WTC11 (cell line): ENCODE results near the gene MDFIC2.

Experiments used
- ELF4 ChIP-seq: sonication (generic); formaldehyde crosslinking; IDR thresholded peaks from 2 replicates; pipeline ENCODE4 v1.8.1; 2022; ENCODE audit warnings: low read depth, mild to moderate bottlenecking, moderate library complexity, missing genetic modification reagents
- SMAD3 ChIP-seq: sonication (generic); formaldehyde crosslinking; IDR thresholded peaks from 2 replicates; pipeline ENCODE4 v1.8.0; 2022; ENCODE audit warnings: missing genetic modification reagents, mild to moderate bottlenecking, borderline replicate concordance
- TEAD4 ChIP-seq: sonication (generic); formaldehyde crosslinking; IDR thresholded peaks from 2 replicates; pipeline ENCODE4 v1.8.0; 2022; ENCODE audit warnings: mild to moderate bottlenecking, missing genetic modification reagents
- TF ChIP-seq, protein P1 (sequence below): fragments of 200-600 bp; IDR thresholded peaks from 2 replicates; pipeline ENCODE4 v1.8.0; 2022; ENCODE audit warnings: antibody characterized with exemption
- TF ChIP-seq, protein P2 (sequence below): sonication (generic); formaldehyde crosslinking; IDR thresholded peaks from 2 replicates; pipeline ENCODE4 v1.8.1; 2022; ENCODE audit warnings: mild to moderate bottlenecking, missing genetic modification reagents, moderate library complexity, borderline replicate concordance
- TF ChIP-seq, protein P3 (sequence below): sonication (generic); formaldehyde crosslinking; conservative IDR thresholded peaks from 2 replicates; pipeline ENCODE4 v1.8.1; 2022; ENCODE audit warnings: mild to moderate bottlenecking, missing genetic modification reagents

DNA sequence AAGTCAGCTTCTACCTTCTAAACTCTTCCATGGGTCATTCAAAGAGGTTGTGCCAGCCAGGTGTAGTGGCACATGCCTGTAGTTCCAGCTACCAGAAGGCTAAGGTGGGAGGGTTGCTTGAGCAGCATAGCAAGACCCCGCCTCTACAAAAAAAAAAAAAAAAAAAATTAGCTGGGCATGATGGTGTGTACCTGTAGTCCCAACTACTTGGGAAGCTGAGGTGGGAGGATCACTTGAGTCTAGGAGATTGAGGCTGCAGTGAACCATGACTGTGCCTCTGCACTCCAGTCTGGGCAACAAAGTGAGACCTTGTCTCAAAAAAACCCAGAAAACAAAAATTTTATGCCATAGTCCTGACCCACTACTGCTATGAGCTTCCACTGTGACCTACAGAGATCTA lies 126.8 kb downstream of the MDFIC2 start:
- TF ChIP-seq, protein P1, sequence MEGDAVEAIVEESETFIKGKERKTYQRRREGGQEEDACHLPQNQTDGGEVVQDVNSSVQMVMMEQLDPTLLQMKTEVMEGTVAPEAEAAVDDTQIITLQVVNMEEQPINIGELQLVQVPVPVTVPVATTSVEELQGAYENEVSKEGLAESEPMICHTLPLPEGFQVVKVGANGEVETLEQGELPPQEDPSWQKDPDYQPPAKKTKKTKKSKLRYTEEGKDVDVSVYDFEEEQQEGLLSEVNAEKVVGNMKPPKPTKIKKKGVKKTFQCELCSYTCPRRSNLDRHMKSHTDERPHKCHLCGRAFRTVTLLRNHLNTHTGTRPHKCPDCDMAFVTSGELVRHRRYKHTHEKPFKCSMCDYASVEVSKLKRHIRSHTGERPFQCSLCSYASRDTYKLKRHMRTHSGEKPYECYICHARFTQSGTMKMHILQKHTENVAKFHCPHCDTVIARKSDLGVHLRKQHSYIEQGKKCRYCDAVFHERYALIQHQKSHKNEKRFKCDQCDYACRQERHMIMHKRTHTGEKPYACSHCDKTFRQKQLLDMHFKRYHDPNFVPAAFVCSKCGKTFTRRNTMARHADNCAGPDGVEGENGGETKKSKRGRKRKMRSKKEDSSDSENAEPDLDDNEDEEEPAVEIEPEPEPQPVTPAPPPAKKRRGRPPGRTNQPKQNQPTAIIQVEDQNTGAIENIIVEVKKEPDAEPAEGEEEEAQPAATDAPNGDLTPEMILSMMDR = no peak
- TF ChIP-seq SMAD3 (CRISPR knock-in tag) (no peak), ELF4 (CRISPR knock-in tag) (no peak), TEAD4 (CRISPR knock-in tag) (no peak)
- TF ChIP-seq, protein P2, sequence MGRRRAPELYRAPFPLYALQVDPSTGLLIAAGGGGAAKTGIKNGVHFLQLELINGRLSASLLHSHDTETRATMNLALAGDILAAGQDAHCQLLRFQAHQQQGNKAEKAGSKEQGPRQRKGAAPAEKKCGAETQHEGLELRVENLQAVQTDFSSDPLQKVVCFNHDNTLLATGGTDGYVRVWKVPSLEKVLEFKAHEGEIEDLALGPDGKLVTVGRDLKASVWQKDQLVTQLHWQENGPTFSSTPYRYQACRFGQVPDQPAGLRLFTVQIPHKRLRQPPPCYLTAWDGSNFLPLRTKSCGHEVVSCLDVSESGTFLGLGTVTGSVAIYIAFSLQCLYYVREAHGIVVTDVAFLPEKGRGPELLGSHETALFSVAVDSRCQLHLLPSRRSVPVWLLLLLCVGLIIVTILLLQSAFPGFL (CRISPR knock-in tag) = no peak
- TF ChIP-seq, protein P3, sequence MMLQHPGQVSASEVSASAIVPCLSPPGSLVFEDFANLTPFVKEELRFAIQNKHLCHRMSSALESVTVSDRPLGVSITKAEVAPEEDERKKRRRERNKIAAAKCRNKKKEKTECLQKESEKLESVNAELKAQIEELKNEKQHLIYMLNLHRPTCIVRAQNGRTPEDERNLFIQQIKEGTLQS (CRISPR knock-in tag) = no peak
